Esophagus muscularis mucosa (tissue), 4 donors: ENCODE measurements around the gene MAP3K6.

Experiments used
- EP300 ChIP-seq: sonication (generic); formaldehyde crosslinking; IDR thresholded peaks from one replicate; pipeline ENCODE4 v1.6.1; 2017; ENCODE audit warnings: antibody characterized with exemption
- POLR2AphosphoS5 ChIP-seq, 2 donors: sonication (generic); formaldehyde crosslinking; IDR thresholded peaks; one replicate each; pipeline ENCODE4 v1.6.1; 2017; ENCODE audit warnings: antibody characterized with exemption in 2 of 2
- TF ChIP-seq, protein P1 (sequence below), 3 experiments: fragments of 200-600 bp in 2 of 3; fragments of 450-650 bp in 1 of 3; sonication (generic) in 2 of 3; IDR thresholded peaks; one replicate each; pipeline ENCODE4 v1.5.1; 2017 to 2019; ENCODE audit warnings: antibody characterized with exemption in 3 of 3, mild to moderate bottlenecking in 2 of 3, moderate library complexity in 1 of 3

DNA sequence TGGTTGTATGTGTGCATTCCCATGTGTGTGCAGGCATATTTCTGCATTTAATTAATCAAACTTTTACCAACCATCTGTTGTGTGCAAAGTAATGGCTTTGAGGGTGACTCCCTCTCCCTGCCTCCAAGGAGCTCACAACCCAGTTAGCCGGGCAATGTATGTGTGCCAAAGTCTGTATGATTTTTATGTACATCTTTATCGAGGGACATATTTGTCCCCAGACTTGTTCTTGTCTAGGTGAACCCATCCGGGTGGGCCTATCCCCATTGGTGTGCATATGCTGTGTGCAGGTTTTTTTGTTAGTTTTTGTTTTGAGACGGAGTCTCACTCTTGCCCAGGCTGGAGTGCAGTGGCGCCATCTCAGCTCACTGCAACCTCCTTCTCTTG, 23.1 kb downstream of the MAP3K6 start:
- no peak for TF ChIP-seq POLR2AphosphoS5 (IDR thresholded peaks at IDR 0.05)
- TF ChIP-seq, protein P1, sequence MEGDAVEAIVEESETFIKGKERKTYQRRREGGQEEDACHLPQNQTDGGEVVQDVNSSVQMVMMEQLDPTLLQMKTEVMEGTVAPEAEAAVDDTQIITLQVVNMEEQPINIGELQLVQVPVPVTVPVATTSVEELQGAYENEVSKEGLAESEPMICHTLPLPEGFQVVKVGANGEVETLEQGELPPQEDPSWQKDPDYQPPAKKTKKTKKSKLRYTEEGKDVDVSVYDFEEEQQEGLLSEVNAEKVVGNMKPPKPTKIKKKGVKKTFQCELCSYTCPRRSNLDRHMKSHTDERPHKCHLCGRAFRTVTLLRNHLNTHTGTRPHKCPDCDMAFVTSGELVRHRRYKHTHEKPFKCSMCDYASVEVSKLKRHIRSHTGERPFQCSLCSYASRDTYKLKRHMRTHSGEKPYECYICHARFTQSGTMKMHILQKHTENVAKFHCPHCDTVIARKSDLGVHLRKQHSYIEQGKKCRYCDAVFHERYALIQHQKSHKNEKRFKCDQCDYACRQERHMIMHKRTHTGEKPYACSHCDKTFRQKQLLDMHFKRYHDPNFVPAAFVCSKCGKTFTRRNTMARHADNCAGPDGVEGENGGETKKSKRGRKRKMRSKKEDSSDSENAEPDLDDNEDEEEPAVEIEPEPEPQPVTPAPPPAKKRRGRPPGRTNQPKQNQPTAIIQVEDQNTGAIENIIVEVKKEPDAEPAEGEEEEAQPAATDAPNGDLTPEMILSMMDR (IDR thresholded peaks at IDR 0.05): no peak
- no peak for TF ChIP-seq EP300
